Femur (tissue), 1 donor: ENCODE measurements around the gene CEP350.
"Not testable (repeated sequence)": the region's sequence is repeated elsewhere in the genome, so short reads cannot be mapped to it uniquely, and the experiment has no call there.

Source experiments
- DNase-seq: peaks from one replicate; pipeline ENCODE4 v3.0.0-alpha.2; 2017

CEP350 gene

DNA sequence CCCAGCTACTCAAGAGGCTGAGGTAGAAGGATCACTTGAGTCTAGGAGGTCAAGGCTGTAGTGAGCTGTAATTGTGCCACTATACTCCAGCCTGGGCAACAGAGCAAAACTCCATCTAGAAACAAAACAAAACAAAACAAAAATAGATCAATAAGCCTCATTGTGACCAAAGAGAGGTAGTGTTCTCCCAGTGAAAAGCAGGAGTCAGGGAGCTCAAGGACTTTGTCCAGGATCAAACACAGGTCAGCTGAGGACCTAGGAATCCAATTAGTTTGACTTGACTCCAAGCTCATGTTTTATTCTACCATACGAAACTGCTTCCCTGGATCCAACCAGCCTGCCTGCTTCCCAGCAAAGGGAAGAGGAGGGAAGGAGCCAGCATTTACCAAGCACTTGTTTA lies 178.6 kb downstream of the CEP350 start:
- DNase-seq = no peak

DNA sequence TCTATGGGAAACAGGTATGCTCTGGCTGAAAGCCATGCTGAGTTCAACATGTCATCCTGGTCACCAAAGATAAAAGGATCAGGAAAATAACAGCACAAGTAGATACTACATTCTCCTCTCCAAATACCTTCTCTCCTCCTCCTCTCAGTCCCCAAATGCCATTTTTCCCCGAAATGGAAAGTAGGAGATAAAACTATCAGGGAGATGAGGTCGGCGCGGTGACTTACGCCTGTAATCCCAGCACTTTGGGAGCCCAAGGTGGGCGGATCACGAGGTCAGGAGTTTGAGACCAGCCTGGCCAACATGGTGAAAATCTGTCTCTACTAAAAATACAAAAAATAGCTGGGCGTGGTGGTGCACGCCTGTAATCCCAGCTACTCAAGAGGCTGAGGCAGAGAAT lies 179.1 kb downstream of the CEP350 start:
- not testable (repeated sequence) for DNase-seq

DNA sequence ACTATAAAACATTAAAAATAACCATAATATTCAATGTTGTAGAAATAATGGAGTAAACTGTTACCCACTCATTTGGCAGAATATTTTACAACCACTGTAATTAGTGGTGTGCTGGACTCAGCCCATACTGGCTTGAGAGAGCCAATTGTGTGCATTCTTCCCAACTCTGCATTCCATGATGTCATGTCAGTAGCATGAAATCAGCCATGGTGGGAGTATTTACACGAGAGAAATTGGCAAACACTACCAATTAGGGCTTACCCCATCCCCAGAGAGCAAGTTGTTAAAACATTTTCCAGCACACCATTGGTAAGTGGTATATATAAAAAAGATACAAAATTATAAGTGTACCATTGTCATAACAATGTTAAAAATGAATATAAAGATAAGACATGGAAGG lies 180.9 kb downstream of the CEP350 start:
- no peak for DNase-seq

DNA sequence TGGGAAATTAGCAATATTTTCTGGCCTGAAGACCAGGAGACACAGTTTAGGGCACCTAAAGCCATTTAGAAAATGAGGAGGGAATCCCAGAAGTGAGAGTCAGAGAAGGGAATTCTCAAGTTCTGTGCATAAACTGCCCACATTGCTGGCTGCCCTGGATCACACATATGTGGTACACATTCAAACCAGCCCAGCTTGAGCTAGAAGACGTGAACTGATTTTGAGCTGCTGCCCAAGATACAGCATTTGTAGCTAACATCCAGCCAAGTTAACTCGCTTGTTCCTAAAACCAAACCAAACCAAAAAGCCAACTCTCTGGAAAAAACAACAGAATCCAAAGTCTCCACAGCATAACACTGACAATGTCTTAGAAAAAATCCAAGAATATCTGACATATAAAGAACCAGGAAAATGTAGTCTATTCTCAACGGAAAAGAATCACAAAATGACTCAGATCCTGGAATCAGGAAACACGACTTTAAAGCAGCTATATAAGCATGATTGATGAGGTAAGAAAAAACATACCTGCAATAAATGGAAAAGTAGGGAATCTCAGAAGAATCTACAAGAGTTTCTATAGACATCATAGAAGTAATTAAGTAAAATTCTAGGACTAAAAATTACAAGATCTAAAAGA lies 181.8 kb downstream of the CEP350 start:
- DNase-seq = no peak

DNA sequence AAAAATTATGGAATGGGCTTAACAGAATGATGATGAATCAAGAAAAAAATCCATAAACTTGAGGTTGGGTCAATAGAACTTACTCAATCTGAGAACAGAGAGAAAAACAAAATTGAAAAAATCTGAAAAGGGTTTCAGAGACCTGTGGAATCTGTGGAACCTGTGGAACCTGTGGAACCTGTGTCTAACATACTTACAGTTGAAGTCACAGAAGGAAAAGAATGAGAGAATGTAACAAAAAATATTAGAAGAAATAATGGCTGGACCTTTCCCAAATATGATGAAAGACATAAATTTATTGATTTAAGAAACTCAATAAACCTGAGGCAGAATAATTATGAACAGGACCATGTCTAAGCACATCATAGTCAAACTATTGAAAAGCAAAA lies 182.4 kb downstream of the CEP350 start:
- no peak for DNase-seq

DNA sequence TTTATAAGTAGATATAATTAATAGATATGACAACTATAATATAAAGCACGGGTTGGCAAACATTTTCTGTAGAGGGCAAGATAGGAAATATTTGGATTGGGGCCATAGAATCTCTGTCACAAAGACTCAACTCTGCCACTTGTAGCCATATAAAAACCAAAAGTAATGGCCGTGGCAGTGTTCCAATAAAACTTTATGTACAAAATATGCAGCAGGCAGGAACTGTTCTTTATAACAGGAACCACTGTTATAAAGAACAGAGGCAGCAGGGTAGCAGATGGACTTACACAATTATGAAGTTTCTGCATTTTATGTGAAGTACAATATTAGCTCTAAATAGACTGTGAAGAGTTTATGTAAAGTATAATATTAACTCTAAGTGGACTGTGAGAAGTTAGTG lies 183.2 kb downstream of the CEP350 start:
- DNase-seq = no peak

DNA sequence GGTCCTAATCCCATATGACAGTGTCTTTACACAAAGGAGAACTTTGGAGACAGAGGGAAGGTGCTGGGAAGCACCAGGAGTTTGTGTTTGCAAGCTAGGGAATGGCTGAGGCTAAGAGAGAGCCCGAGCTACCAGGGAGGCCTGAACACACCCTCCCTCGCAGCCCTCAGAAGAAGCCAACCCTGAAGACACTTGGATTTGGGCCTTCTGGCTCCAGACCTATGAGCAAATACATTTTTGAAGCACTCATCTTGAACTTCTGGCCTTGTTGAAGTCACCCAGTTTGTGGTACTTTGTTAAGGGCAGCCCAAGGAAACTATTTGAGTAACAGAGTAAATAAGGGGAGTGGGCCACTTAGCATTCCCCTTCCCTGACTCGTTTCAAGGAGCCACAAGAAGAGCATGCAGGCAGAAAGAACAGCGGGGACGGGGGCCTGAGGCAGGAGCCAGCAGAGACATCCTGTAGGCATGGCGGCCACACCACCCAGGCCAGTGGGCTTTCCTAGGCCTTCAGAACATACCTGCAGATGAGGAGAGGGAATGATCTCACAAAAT lies 186.8 kb downstream of the CEP350 start:
- DNase-seq = no peak

DNA sequence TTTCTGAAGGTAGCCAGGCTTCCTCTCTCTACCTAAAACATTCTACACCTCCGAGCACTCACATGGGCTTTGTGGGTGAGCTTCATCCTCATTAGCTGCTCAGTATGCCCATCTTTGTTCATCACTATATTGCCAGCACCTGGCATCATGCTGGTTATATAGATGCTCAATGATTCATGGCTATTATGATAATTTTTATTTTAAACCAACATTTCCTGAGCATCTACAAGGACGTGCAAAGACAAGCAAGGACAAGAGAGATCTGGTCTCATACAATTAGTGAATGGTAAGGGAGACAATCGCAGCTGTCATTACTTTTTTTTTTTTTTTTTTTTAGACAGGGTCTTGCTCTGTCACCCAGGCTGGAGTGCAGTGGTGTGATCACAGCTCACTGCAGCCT lies 188.7 kb downstream of the CEP350 start:
- no peak for DNase-seq

DNA sequence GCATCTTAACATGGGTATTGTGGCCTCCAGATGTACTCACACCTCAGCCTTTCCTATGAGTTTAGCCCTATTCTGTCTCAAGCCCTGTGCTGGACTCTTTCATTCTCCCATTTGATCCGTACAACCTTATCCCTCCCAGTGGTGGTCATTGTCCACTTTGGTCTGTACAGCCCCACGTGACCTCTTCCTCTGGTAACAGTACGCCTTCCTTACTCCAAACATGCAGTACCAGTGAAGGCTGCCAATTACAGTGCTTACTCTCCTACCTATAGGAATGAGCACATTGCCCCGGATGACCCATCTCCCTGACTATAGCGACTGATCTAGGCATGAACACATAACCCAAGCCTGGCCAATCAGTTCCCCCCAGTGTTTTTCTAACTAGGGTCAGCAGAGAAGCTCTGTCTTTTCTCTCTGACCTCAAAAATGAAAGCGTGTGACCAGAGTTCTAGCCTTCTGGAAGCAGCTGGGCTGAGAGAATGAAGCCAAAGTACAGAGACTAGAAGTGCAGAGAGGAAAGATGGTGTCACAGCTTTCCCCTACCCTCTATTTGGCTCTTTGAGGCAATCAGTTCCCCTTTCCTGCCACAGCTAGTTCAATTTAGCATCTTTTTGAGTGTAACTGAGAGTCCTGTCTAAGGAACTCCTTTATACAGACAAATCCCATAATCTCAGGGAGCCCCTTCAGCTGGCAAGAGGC lies 190.2 kb downstream of the CEP350 start:
- no peak for DNase-seq

DNA sequence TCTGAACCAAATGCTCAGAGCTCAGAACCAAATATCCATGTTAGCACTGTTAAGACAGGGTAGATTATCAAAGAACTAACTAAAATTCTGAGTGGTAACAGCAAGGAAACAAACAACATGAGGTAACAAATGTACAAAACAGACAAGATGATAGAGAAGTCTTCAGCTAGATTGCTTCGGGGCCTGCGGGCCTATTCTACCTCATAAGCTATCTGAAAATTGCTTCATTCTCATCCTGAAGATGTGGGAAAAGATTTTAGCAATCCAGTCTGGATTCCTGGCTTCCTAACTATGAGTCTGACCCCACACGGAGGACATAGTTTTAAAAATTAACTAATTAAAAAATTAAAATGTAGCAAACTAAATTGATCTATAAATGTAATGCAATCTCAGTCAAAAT lies 190.8 kb downstream of the CEP350 start:
- no peak for DNase-seq

DNA sequence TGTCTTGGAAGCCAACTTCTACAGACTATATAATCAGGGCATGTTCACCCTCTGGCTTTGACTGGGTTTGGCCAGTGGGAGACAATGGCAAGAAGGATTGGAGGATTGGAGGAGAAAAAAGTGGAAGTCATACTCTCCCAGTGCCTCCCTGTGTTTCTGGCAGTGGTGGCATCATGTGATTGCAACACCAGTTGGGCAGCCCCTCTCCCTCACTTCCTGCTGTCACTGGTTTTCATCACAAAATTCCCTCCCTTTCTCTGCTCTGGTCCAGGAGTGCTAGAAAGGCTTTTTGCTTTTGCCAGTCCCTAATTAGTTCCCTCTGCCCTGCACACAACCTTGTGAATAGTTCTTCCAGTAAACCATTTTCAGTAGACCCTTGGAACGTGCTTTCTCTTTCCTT lies 196.4 kb downstream of the CEP350 start:
- no peak for DNase-seq

DNA sequence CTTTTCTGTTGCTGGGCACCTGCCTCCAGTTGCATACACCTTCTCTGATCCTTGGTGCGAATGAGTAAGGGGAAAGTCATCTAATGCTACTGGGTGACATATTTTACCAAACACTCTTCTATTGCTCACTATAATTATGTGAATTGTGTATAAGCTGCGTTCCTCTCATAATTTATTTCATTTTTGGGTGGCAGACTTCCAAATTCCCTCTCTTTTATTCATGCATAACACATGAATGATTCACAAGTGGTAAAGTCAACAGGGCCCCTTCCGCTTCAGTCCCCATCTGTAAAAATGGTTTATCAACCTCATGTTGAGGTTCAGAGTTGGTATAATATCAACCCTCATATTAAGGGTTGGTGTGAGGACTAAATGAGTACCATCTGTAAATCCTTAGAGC lies 196.9 kb downstream of the CEP350 start:
- no peak for DNase-seq

DNA sequence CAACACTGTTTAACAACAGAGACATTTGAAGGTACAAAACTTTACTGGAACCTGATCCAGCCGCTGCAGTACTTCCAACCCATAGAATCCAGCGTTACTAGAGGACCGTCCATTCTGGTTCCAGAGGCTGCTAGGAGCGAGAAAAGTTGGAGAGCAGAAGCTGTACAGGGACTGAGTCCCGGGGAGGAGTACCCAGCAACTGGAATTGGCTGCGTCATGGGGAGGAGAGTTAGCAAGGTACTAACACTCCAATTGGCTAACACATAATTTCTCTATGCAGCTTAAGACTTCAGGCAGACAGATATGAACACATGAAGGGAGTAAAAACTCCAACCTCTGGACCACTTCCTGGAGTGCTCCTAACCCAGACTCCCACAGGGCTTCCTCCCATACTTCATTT lies 198.0 kb downstream of the CEP350 start:
- no peak for DNase-seq

DNA sequence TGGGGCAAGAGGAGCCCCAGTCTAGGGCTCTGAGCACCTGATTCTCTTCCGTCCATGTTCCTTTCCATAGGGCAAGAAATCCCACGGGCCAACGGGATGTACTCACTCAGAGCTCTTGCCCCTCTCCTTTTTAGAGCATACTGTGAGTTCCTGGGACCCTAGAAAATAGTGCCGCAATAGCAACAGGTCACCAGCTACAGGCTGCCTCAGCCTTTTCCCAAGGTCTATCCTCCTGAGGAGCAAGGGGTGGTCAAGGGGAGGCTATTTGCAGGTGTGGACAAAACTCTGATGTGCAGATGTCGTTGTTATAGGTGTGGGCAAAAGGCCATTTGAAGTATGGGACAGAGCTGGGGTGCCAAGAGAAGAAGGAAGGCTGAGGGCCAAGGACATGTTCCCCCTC lies 198.4 kb downstream of the CEP350 start:
- DNase-seq = no peak

DNA sequence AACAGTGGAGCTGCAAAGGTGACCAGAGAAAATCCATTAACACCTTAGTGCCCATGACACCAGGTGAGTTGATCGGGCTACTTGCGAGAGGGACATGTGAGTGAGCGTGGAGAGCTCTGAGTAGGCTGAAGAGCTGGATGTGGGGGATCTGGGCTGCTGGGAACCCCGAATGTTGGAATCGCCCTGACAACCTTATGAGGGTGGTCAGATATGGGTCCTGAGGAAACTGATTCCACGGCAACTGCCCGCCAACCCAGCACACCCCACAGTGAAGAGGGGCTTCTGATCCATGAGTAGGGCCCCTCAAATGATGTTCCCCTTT lies 199.4 kb downstream of the CEP350 start:
- DNase-seq = no peak

DNA sequence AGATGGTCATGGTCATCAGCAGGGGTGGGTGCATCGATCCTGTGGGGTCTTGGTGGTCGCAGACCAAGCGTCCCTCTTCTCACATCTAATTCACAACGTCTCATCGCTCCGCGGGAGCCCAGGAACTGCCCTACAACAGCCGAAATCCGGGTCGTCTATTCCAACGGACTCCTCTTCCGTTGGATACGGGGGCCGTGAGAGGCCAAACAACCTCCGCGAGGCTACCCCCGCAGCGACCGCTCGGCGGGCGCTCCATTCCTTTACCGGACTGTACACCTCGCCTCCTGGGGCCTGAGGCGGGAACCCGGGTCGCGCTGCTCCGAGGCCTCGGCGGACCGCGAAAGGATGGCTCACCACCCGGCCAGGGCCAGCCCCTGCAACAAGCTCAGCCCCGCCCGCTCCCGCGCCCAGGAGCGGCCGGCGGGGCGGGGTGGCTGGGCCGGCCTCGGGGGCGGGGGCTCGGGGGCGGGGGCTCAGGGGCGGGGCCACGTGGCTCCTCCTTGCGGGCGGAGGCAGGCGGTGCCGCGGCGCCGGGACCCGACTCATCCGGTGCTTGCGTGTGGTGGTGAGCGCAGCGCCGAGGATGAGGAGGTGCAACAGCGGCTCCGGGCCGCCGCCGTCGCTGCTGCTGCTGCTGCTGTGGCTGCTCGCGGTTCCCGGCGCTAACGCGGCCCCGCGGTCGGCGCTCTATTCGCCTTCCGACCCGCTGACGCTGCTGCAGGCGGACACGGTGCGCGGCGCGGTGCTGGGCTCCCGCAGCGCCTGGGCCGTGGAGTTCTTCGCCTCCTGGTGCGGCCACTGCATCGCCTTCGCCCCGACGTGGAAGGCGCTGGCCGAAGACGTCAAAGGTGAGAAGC lies 199.9 kb downstream of the CEP350 start, which contains the start of gene QSOX1:
Gene QSOX1, plus strand, starts transcription at position 545 of the 857 bp plus-strand sequence. Its CDS starts 39 bp downstream, at position 584.
- peak; percentile 95 for DNase-seq

DNA sequence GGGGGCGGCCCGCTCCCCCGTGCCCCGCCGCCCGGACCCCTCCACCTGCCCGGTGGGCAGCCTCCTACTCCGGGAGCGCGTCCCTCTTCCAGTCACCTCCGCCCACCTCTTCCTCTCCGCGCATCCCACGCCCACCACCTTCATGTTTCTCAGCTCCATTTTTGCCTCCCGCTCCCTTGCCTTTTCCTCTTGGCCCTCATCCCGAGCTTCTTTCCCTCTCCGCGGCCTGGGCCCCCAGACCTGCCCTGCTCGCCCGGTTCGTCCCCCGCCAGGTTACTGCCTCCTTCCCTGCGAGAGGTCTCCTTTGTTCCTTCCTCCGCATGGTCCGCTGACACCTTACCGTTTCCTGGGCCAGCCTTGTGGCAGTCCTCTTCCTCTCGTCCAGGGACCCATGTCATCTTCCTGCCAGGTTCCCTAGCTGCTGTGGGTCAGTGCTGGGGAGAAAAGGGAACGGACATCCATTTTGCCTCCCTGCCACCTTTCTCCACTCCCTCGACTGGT lies 200.6 kb downstream of the CEP350 start:
- DNase-seq = peak; percentile 59

DNA sequence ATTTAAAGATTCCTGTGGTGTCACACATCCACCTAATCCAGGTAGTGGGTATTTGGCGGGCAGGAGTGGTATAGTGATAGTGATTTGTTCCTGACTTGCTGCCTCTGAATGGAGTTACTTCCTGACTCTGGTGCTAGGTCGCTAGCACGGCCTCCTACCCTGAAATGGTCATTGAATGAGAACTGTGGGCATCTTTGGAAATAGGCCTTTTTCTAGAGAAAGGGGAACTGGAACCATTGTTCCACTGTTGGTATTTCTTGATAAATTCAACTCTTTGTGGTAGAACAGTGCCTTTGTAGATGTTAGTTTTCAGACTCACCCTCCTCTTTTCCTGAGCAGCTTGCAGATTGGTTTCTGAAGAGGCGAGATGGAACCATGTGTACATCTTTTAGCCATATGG lies 201.6 kb downstream of the CEP350 start:
- DNase-seq = no peak

DNA sequence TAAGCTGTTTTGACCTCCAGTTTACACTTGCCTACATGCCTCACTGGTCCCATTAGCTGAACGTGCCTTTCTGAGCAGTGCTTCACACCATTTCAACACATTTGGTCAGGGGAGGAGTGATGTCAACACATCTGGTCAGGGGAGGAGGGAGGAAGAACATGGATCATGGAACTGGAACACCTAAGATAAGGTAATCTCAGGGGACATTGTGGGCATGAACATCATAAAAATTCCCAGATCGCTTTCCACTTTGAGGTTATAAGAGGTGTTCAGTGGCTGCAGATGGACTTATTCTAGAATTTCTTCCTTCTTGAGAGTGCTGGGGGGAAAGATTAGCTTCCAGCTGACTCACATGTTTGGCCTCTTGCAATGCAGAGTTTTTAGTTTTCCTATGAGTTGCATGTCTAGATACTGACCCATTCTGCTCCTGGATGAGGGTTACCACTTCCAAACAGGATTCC lies 202.1 kb downstream of the CEP350 start:
- no peak for DNase-seq

DNA sequence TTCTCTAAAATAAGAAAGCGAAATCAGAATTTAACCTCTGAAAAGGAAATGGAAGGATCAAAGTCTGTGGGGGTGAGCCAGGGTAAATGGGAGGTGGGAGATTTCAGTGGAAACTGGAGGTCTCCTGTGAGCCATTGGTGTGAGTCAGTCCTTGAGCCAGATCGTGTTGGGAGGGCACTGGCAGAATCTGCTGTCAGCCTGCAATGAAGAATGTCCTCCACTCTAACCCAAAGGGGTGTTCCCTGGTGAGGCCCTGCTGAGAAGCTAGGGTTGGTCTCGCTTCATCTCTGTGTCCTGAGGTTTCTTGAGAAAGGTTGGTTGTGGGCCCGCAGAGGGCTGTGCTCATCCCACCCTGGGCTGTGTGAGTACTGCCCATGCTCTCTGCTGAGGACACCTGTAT lies 202.5 kb downstream of the CEP350 start:
- no peak for DNase-seq

DNA sequence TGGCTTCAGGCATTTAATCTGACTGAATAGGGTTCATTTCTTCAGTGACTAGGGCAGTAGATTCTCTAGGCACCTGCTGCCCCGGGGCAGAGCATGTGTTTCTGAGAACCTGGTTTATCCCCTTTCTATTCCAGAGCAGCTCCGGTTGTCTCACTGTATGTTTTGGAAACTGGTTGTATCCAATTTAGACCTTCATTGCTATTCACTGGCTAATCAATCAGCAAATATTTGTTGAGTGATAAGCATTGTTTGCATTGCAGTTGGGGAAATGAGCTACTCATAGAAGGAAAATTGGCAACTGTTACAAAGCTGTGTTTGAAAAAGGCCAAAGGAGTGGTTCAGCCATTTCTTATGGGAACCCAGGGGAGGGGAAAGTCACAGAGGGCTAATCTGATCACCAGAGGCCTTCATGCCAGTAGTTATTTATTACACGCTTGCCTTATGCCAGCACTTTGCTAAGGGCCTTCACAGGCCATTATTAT lies 203.0 kb downstream of the CEP350 start:
- no peak for DNase-seq

DNA sequence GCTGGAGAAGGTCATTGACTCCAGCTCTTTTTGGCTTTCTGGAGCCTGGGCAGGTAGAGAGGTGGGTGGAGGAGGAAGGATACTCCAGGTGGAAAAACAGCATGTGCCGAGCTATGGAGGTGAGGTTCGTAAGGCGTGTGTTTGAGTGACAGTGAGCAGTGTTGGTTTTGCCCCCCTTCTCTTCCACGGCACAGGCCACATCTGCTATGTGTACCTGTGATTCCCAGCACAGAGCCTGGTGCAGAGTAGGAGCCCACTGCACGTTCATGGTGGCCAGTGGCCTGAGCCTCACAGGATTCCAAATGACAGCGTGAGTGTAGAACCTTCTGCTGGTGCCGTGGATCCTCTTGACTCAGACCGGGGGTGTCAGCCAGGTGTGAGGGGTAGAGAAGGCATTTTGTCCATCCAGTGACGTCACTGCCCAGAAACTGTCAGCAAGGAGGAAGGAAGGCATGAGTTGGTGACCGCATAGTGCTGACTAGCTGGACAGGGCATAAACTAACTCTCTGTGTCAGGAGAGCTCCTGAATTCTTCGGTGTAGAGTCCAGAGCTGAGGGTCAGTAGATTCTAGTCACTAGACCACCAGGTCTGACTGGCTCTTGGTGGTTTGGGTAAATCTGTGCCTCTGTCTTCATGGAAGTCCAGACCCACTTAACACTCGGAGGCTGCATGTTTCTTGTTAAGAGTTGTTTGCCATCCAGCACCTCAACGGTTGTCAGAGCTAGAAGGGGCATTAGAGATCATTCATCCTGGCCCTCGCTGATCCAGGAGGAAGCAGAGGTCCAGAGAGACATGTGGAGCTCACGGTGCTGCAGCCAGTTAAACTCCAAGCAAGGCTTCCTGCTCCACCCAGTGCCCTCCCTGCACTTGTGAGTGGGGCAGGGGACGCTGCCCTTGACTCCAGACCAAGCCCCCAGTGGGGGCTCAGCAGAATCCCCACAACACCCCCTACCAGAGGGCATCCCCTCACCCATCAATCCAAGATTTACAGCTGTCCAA lies 203.8 kb downstream of the CEP350 start:
- no peak for DNase-seq
